Stromal cell of bone marrow (primary cell): Measurements from ENCODE around the gene CPA5.
"Not testable (repeated sequence)": the region's sequence is repeated elsewhere in the genome, so short reads cannot be mapped to it uniquely, and the experiment has no call there.

ENCODE experiments used
- DNase-seq: peaks from one replicate; pipeline ENCODE4 v3.0.0-alpha.2; 2012; ENCODE audit warnings: low read depth

CPA5 gene

DNA sequence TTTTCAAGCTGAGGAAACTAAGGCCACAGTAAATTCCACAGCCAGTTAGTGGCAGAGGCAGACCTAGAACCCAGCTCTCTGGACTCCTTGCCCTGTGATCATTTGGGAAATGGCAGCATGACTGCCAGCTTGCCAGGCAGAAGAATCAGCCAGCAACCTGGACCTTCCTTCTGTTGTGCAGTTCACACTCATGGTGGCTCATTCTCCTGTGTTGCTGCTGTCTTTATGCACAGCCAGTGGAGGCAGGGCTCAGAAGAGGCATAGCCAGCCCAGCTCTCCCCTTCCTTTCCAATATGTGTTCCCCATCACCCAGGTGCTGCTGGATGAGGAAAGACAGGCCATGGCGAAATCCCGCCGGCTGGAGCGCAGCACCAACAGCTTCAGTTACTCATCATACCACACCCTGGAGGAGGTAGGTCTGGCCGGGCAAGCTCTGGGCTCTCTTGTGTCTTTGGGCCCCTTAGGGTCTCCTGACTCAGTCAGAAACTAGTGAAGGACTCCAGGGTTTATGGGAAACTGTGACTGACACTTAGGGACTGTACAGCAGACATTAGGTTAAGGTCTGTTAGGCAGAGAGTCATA, 14.8 kb downstream of the CPA5 start:
- DNase-seq, result no peak

GRCh38 chr7:130360518-130360917, 15.9 kb downstream of the CPA5 start:
- DNase-seq, result no peak

GRCh38 chr7:130361681-130362080, 17.1 kb downstream of the CPA5 start:
- DNase-seq, result no peak

GRCh38 chr7:130362251-130362816, 17.7 kb downstream of the CPA5 start:
- DNase-seq, result no peak

DNA sequence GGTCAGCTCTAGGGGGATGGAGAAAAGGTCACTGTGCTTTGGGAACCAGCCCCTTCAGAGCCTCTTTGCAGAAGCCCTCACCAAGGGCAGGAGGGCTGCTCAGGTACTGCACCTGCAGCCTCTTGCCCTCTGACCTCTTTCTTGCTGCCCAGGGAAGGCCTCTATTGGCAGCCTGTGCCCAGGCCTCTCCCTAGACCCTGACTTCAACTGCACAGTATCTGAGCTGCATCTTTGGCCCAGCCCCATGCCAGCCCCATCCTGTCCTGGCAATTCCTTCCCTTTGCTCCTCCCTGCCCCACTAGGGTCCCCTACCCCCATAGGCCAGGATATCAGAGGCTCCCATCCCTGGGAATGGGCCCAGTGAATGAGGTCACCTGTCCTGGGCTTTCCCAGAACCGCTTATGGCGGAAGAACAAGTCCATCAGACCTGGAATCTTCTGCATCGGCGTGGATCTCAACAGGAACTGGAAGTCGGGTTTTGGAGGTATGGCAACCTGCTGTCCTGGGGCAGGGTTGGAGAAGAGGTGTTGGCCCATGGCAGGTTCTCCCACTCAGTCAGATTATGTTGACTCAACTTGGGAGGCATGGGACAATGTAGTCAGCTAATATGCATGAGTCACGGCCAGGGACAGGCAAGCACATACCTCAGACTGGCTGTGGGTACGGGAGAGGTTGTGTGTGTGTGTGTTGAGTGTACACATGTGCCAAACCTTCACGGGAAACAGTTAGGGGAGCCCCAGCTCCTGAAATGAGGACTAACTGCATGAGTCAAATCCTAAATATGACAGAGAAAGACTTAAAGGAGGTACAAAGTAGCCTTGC, 18.6 kb downstream of the CPA5 start:
- peak; percentile 85 for DNase-seq

DNA sequence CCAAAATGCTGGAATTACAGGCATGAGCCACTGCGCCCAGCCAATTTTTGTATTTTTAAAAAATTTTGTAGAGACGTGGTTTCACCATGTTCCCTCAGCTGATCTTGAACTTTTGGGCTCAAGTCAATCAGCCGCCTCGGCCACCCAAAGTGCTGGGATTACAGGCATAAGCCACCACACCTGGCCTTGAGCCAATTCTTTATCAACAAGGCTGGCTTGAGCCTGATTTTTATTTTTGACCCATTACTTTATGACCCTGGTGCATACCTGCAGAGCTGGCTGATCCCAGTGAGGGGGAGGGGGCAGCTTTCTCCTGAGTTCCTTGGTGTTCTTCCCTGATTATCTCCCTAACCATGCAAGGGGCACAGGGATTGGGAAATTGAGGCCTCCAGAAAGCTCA, 19.8 kb downstream of the CPA5 start:
- no peak for DNase-seq

DNA sequence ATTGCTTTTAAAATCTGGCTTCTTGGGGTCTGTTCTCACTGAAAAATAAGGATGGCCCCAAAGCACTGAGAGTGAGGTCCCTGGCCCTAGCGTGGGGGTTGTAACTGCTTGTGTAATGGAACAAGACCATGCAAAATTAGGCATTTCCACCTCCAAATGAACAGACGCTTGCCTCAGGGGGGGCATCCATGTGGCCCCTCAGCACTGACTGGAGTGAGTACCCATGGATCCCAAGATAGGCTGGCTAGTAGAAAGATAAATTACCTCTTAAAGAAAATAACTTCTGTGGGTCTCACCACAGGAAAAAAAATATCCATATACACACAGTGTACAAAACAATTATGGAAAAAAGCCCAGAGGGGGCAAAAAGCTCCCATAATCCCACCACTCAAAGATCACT, 20.5 kb downstream of the CPA5 start:
- DNase-seq, result no peak

GRCh38 chr7:130365511-130366441, 21.2 kb downstream of the CPA5 start:
- DNase-seq, result no peak

DNA sequence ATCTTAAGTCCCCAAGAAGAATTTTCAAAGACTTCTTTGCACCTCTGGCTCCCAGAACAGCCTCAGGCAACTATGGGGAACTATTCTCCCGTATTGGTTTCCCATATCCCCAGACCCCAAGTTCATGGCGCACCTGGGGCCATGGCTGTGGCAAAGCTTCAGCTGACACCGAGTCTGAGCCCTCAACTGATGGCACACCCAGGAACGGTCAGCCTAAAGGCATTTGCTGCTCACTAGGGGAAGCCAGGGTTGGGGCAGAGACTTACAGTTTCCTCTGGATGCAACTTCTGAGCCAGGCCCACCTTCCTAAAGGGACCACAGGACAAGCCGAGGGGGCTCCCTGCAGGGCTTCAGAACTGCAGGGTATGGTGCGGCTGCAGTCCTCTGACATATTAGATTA, 21.9 kb downstream of the CPA5 start:
- DNase-seq, result no peak

DNA sequence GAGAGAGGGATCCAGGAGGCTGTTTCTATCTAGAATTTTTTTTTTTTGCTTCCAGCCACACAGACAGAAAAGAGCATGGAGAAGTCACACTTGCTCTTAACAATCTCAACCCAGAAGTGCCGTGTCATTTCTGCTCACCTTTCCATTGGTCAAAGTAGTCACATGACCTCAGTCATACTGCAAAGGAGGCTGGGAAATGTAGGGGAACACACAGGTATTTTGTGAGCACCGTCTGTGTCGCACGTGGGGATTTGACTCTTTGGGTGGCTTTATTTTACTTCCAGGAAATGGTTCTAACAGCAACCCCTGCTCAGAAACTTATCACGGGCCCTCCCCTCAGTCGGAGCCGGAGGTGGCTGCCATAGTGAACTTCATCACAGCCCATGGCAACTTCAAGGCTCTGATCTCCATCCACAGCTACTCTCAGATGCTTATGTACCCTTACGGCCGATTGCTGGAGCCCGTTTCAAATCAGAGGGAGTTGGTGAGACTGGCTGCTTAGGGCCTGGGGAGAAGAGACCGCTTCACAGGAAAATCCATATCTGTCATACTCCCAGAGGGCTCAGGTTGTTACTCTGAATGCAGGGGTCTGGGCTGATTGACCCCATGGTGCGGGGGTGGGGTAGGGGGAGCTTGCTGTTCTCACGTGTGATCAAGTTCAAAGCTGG, 22.6 kb downstream of the CPA5 start:
- no peak for DNase-seq

DNA sequence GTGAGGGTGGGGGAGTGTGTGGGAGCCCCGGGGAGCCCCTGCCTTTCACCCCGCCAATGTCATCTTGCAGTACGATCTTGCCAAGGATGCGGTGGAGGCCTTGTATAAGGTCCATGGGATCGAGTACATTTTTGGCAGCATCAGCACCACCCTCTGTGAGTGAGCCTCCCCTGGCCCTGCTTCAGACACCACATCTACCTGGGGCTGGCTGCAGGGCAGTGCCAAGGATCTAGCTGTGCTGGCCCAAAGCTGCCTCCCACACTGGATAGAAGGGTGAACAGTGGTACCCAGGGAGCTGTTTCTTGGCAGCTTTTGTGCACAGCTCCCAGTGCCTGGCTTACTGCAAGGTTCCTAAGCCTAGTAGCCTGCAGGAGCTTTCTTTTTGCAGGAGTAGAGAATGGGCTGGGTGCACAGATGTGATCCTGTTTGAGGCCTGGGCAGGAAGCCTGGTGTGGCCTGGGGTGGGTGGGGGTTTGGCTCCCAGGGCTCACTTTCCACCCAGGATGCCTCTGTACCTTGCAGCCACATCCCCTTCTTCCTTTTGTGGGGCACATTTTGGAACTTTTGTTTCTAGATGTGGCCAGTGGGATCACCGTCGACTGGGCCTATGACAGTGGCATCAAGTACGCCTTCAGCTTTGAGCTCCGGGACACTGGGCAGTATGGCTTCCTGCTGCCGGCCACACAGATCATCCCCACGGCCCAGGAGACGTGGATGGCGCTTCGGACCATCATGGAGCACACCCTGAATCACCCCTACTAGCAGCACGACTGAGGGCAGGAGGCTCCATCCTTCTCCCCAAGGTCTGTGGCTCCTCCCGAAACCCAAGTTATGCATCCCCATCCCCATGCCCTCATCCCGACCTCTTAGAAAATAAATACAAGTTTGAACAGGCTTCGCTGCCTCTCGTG, 23.5 kb downstream of the CPA5 start:
- DNase-seq, result no peak

DNA sequence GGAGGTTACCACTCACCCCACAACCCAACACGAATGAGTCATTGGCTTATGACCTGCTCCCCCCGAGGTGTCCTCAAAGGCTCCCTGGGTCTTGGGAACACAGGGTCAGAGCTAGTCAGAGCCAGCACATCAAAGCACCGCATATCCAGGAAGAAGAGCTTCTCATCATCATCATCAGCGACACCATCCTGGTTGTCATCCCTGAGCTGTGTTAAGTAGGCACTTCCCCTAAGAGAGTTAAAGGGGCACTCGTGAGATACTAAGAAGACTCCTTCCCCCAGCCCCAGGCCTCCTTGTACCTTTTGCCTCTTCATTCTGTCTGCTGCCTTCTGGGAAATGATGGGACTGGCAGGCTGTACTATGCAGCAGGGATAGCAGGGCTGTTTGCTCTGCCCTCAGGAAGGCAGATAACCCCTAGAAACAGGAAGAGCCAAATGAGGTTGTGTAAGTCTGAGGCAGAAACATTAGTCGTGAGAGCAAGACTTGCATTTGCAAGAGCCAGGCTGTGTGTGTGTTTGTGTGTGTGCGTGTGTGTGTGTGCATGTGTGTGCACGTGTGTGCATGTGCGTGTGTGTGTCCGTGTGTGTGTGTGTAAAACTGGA, 24.6 kb downstream of the CPA5 start:
- no peak for DNase-seq

GRCh38 chr7:130369831-130370550, 25.4 kb downstream of the CPA5 start:
- no peak for DNase-seq

DNA sequence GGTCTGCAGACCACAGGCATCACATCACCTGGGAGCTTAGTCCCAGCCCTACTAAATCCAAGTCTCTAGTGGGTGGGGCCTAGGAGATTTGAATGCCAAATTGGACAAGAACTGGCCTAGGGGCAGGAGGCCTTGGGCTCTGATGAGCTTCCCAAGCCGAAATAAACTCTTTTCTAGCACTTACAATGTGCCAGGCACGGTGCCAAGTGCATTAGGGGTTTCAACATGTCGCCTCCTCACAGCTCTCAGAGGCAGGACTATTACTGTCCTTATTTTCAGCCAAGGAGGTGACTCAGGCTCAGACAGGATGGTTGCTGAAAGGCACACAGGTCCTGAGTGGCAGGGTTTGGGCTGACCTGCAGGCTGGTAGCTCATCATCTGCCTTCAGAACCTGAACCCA, 26.4 kb downstream of the CPA5 start:
- DNase-seq, result no peak

GRCh38 chr7:130372402-130373165, 28.0 kb downstream of the CPA5 start:
- no peak for DNase-seq

- no peak for DNase-seq
These were observed 29.9 kb downstream of the CPA5 start for GRCh38 chr7:130374507-130374906.

DNA sequence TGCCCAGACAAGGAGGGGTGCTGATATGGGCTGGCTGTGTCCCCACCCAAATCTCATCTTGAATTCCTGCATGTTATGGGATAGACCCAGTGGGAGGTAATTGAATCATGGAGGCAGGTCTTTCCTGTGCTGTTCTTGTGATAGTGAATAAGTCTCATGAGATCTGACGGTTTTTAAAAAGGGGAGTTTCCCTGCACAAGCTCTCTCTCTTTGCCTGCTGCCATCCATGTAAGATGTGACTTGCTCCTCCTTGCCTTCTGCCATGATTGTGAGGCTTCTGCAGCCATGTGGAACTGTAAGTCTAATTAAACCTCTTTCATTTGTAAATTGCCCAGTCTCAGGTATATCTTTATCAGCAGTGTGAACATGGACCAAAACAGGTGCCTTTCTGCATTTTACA, 31.8 kb downstream of the CPA5 start:
- DNase-seq, result not testable (repeated sequence)

DNA sequence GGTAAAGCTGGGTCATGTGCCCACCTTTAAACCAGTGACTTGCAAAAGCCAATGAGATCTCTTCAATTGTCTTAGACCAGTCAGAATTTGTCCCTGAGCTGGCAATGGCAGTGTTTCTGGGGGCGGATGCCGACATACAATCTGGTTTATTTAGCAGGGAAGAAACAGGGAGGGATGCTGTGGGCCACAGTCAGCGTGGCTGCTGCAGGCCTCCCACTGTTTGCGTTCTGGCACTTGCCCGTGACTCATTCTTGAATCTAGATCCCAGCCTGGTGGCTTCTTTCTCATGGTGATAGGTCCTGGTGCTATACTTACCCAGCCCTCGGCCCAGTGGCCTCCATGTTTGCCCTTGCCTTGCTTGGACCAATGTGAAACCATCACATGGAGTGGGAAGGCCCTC, 32.6 kb downstream of the CPA5 start:
- DNase-seq, result no peak

GRCh38 chr7:130379019-130379418, 34.4 kb downstream of the CPA5 start:
- DNase-seq, result no peak
